ENCODE results near the gene IL5. TPM values are rescaled to one million over a fixed set of nuclear protein-coding genes. Genes with fewer than 3 reads are reported as not detected.

IL5 gene
- total and polyA plus RNA-seq, 2 of the 13 experiments (the other 11 are each of a cell fraction or from before 2014, with no cell fraction given), result not detected

- TF ChIP-seq ZNF607 (CRISPR knock-in tag; IDR thresholded peaks at IDR 0.05; ENCODE audit: borderline replicate concordance), result peak; percentile 98
- TF ChIP-seq RARG (CRISPR knock-in tag; IDR thresholded peaks at IDR 0.05; ENCODE audit: low read depth), result 0 out of 2 replicates have a peak, but pooled peaks have one; percentile 43
- TF ChIP-seq, protein P1, sequence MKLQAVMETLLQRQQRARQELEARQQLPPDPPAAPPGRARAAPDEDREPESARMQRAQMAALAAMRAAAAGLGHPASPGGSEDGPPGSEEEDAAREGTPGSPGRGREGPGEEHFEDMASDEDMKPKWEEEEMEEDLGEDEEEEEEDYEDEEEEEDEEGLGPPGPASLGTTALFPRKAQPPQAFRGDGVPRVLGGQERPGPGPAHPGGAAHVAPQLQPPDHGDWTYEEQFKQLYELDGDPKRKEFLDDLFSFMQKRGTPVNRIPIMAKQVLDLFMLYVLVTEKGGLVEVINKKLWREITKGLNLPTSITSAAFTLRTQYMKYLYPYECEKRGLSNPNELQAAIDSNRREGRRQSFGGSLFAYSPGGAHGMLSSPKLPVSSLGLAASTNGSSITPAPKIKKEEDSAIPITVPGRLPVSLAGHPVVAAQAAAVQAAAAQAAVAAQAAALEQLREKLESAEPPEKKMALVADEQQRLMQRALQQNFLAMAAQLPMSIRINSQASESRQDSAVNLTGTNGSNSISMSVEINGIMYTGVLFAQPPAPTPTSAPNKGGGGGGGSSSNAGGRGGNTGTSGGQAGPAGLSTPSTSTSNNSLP (IDR thresholded peaks at IDR 0.05; ENCODE audit: low read depth, low read length), result no peak
- TF ChIP-seq ZNF7 (CRISPR knock-in tag; IDR thresholded peaks at IDR 0.05), result no peak
- no peak for TF ChIP-seq ZNF773 (CRISPR knock-in tag; IDR thresholded peaks at IDR 0.05; ENCODE audit: borderline replicate concordance)
- TF ChIP-seq, protein P2, sequence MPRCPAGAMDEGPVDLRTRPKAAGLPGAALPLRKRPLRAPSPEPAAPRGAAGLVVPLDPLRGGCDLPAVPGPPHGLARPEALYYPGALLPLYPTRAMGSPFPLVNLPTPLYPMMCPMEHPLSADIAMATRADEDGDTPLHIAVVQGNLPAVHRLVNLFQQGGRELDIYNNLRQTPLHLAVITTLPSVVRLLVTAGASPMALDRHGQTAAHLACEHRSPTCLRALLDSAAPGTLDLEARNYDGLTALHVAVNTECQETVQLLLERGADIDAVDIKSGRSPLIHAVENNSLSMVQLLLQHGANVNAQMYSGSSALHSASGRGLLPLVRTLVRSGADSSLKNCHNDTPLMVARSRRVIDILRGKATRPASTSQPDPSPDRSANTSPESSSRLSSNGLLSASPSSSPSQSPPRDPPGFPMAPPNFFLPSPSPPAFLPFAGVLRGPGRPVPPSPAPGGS (CRISPR knock-in tag; IDR thresholded peaks at IDR 0.05), result peak; percentile 91; the same call in 1 of the 2 replicates
- peak; percentile 90; the same call in 1 of the 2 replicates for TF ChIP-seq ZNF792 (CRISPR knock-in tag; IDR thresholded peaks at IDR 0.05)
- no peak for TF ChIP-seq CTCF (CRISPR knock-in tag; IDR thresholded peaks at IDR 0.05)
- peak; percentile 88 for TF ChIP-seq ZFP90 (CRISPR knock-in tag; IDR thresholded peaks at IDR 0.05; ENCODE audit: borderline replicate concordance)
- TF ChIP-seq ZNF441 (CRISPR knock-in tag; IDR thresholded peaks at IDR 0.05; ENCODE audit: borderline replicate concordance), result peak; percentile 88; the same call in 1 of the 2 replicates
- TF ChIP-seq SRSF1 (optimal IDR thresholded peaks at IDR 0.05; ENCODE audit: low read depth, low read length), result no peak
- TF ChIP-seq SAP130 (CRISPR knock-in tag; IDR thresholded peaks at IDR 0.05; ENCODE audit: low read depth), result peak; percentile 97
- TF ChIP-seq CHD4 (IDR thresholded peaks at IDR 0.05; ENCODE audit: borderline replicate concordance, low read length), result no peak
- peak; percentile 82; the same call in 1 of the 2 replicates for TF ChIP-seq ZNF275 (CRISPR knock-in tag; IDR thresholded peaks at IDR 0.05; ENCODE audit: borderline replicate concordance)
- peak; percentile 87 for TF ChIP-seq DRAP1 (CRISPR knock-in tag; IDR thresholded peaks at IDR 0.05)
- no peak for TF ChIP-seq KDM4B (CRISPR knock-in tag; IDR thresholded peaks at IDR 0.05)
- no peak for TF ChIP-seq NFE2L2 (IDR thresholded peaks at IDR 0.05; ENCODE audit: low read length)
- TF ChIP-seq NR2F6 (IDR thresholded peaks at IDR 0.05), result no peak; the same call in 1 of the 2 replicates
- TF ChIP-seq NR2F6 (CRISPR knock-in tag; IDR thresholded peaks at IDR 0.05), result peak; percentile 77; the same call in 1 of the 2 replicates
- TF ChIP-seq JARID2 (CRISPR knock-in tag; IDR thresholded peaks at IDR 0.05; ENCODE audit: insufficient replicate concordance), result peak; percentile 6
- TF ChIP-seq PLSCR1 (CRISPR knock-in tag; IDR thresholded peaks at IDR 0.05; ENCODE audit: borderline replicate concordance), result no peak
Observed at GRCh38 chr5:132556763-132557477, 13.6 kb upstream of the IL5 start, which contains the start of gene RAD50 (continued).

Data from HepG2 (cell line).